Stimulated activated CD4-positive, alpha-beta T cell treated with anti-CD3 and anti-CD28 coated beads, Interleukin-15, amount 100 ng/mL, for 48 hours (primary cell): Measurements from ENCODE around the gene CTAGE8.
"Not testable (repeated sequence)": the region's sequence is repeated elsewhere in the genome, so short reads cannot be mapped to it uniquely, and the experiment has no call there.

ENCODE experiments used
- DNase-seq, 2 donors: peaks; one replicate each; pipeline ENCODE4 v3.0.0-alpha.2; 2020; ENCODE audit warnings: low read depth in 2 of 2

The CTAGE8 gene, protein sequence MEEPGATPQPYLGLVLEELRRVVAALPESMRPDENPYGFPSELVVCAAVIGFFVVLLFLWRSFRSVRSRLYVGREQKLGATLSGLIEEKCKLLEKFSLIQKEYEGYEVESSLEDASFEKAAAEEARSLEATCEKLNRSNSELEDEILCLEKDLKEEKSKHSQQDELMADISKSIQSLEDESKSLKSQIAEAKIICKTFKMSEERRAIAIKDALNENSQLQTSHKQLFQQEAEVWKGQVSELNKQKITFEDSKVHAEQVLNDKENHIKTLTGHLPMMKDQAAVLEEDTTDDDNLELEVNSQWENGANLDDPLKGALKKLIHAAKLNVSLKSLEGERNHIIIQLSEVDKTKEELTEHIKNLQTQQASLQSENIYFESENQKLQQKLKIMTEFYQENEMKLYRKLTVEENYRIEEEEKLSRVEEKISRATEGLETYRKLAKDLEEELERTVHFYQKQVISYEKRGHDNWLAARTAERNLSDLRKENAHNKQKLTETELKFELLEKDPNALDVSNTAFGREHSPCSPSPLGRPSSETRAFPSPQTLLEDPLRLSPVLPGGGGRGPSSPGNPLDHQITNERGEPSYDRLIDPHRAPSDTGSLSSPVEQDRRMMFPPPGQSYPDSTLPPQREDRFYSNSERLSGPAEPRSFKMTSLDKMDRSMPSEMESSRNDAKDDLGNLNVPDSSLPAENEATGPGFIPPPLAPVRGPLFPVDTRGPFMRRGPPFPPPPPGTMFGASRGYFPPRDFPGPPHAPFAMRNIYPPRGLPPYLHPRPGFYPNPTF

DNA sequence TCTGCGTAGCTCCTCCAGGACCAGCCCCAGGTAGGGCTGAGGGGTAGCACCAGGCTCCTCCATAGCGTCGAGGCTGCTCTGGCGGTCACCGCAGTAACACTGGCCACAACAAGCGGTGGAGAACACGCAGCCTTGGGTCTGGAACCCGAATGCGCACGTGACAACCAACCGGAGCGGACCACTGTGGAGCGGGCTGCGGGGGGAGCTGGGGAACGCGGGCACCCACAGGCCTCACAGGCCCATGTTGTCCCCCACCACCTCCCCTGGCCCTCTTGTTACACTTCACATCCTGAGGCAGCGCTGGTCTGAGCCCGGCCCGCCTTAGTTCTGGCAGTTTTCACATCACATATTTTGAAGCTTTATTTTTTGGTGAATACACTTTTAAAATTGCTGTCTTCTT is at the start of gene CTAGE8:
Gene CTAGE8 (minus strand): TSS at position 101 of the 400 bp plus-strand sequence. CDS start 38 bp downstream, at position 63.
- not testable (repeated sequence) for DNase-seq

GRCh38 chr7:144317537-144317936 is 48.4 kb upstream of the CTAGE8 start:
- DNase-seq: not testable (repeated sequence)

DNA sequence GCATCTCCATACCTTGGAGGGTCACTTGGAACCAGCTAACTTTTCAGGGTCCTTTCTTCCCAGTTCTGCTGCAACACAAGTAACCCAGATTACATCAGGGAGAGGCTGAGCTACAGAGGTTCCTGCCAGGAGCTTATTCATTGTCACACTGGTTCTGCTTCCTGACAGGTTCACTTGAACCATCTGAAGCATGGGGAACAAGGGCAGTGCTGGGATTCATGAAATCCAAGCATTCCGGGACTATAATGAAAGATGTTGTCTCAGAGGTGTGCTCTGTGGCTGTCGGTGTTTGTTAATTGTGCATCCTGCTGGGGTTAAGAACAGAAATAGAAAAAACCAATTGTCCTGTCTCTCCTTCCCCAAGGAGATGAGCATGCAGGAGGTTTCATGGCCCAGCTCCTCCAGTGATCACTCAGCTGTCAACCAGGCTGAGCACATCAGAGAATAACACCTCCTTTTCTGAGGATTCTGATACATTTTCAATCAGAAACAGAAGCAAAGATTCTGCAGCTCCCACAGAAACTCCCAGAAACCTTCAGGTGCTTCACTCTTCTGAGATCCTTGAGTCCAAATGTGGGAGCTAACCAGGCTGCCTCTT is 42.9 kb upstream of the CTAGE8 start, which contains the start of gene OR2A1:
Gene OR2A1 (plus strand): TSS at position 548 of the 598 bp plus-strand sequence. CDS start 5,706 bp downstream, outside the sequence.
- not testable (repeated sequence) for DNase-seq

DNA sequence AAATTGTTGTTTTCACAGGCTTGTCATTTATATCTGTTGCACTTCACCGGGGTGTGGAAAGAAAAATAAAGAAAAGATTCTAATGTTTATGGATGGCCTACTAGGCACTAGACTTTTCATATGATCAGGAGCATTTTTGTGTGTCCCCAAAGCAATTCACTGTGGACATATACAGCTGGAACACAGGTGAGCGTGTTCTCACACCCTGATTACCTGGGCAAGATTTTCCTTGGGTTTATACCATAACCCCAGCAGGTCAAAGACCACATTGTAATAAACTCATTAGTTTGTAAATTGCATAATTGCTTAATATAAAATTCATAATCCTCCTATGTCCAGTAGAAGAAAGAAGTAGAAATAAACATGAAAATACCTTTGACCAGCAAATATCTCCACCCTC is 42.1 kb upstream of the CTAGE8 start:
- not testable (repeated sequence) for DNase-seq

DNA sequence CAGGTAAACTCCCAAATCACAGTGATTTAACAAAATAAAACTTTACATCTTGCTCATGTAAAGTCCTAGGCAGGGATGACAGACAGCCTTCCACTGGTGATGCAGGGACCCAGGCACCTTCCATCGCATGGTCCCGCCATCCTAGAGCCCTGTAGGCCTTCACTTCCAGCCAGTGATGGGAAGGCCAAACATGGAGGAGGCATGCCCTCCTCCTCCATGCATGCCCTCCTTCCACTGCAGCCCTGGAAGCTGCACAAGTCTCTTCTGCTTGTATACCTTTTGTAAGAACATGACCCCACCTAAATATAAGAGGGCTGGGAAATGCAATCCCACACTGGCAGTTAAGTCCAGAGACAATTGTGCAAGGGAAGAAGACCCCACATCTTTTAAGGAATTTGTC is 40.6 kb upstream of the CTAGE8 start:
- not testable (repeated sequence) for DNase-seq

- DNase-seq: not testable (repeated sequence)
Observed at GRCh38 chr7:144305156-144305555, 36.1 kb upstream of the CTAGE8 start.

DNA sequence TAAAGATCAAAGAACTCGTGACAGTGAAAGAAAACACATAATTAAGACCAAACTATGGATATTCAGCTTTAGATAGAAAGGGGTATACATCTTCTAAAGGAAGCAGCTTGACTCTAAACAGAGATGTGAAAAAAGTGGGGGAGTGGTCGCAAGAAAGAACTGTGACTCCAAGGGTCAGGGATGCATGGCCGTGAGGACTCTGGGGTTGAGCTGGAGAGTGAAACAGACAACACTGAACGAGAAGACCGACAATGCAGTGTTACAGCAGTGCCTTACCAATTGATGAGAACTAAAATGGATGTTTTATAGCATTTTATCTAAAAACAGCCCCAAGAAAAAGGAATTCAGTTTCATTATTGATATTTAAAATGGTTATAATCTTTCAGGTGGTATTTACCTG is 34.5 kb upstream of the CTAGE8 start:
- DNase-seq: not testable (repeated sequence)

- not testable (repeated sequence) for DNase-seq
Observed at GRCh38 chr7:144302578-144303303, 33.7 kb upstream of the CTAGE8 start.

- not testable (repeated sequence) for DNase-seq
Observed at GRCh38 chr7:144293794-144294499, 24.9 kb upstream of the CTAGE8 start.

GRCh38 chr7:144292384-144293161 is 23.5 kb upstream of the CTAGE8 start:
- not testable (repeated sequence) for DNase-seq

DNA sequence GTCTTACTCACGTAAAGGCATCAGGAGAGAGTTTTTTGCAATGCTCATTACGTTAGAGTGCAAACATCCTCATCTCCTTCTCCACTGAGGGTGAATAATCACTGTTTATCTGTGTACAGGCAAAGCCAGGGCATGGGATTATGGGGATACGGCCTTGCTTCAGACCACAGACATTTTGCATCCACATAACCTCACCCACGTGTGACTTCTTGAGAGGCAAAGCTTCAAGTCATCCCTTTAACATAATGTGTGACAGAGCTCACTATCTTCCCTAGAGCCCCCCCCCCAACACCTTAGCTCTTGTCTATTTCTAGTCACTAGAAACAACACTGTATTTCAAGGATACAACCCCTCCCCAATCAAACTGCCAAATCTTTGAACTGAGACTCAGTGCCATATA is 22.5 kb upstream of the CTAGE8 start:
- not testable (repeated sequence) for DNase-seq

GRCh38 chr7:144287171-144287784 is 18.2 kb upstream of the CTAGE8 start:
- not testable (repeated sequence) for DNase-seq

DNA sequence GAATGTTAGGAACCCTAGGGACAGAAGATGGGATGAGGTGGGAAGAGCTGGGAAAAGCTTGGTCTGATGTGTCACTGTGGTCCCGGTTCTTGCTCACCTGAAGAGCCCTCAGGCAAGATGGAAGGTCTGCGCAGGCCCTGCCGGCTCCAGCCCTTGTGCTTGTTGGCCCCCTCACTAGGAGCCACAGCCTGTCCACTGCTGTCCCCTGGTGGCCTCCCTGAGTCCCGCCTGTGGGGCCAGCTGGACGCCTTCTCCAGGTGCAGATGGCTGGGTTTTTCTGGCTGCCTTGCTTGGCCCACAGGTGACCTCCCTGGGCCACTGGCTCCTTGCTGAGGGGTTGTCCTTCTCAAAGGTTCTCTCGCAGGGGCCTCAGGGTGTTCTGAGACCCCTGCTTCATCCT is 14.6 kb upstream of the CTAGE8 start:
- DNase-seq: not testable (repeated sequence)

GRCh38 chr7:144282490-144282889 is 13.4 kb upstream of the CTAGE8 start:
- not testable (repeated sequence) for DNase-seq

- not testable (repeated sequence) for DNase-seq
Observed at GRCh38 chr7:144281981-144282380, 12.9 kb upstream of the CTAGE8 start.

DNA sequence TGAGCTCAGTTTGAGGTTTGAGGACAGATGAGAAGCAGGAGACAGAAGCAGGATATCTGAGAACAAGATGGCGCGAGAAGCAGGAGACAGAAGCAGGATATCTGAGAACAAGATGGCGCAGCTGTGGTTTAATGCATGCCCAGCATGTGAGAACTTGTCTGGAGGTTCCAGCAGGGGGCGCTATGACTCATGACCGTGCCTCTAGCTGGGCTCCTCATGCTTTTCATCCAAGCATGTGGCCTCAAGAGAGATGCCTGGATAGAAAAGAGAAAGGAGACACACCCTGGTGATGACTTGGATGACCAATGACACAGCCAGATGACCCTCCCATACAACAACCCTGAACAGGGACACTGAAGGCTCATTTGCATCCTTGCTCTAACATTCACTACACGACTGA is 10.9 kb upstream of the CTAGE8 start:
- DNase-seq: not testable (repeated sequence)

DNA sequence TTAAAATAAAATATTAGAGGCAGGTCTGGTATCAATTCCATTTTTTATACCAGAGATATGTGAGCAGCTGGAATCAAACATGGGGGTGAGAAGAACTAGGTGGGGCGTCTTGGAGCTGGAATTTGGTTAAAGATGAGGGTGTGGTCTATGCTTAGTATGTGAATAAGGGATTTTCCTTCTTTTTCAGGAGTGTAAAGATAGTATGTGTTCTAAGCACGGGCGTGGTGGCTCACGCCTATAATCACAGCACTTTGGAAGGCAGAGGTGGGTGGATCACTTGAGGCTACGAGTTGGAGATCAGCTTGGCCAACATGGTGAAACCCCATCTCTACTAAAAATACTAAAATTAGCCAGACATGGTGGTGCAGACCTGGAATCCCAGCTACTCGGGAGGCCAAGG is 6.2 kb upstream of the CTAGE8 start:
- not testable (repeated sequence) for DNase-seq

DNA sequence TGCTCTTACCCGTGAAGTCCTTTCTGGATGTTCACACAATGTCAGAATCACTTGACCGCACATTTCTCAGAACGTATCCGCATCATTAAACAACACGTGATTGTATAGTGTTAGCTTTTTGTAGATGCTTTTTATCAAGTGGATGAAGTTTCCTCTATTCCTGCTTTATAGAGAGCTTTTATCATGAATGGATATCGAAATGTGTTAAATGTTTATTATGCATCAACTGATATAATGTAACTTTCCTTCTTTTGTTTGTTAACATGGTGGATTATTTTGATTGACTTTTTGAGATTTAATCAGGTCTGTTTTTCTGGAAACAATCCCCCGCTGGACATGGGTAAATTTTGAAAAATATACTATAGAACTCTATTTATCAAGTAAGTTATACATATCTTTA is 4.4 kb downstream of the CTAGE8 start, which contains the start of gene OR2A7:
Gene OR2A7 (minus strand): TSS at position 101 of the 400 bp plus-strand sequence. CDS start 5,164 bp downstream, outside the sequence.
- DNase-seq: not testable (repeated sequence)

GRCh38 chr7:144262128-144262527 is 7.0 kb downstream of the CTAGE8 start:
- not testable (repeated sequence) for DNase-seq
